A673 (cell line): Measurements from ENCODE around the gene METTL26.

Source experiments
- CTCF ChIP-seq: fragments of 300-800, 200-600 bp; sonication (generic); conservative IDR thresholded peaks from 2 replicates; pipeline ENCODE4 v1.5.1; 2017; ENCODE audit warnings: low read depth, mild to moderate bottlenecking, antibody characterized with exemption, low read length, moderate library complexity, mixed read lengths
- EZH2 ChIP-seq: fragments of 200-600 bp; sonication (generic); IDR thresholded peaks from 2 replicates; pipeline ENCODE4 v1.6.1; 2017; ENCODE audit warnings: borderline replicate concordance, low read depth, mild to moderate bottlenecking, mixed read lengths, antibody characterized with exemption, low read length; ENCODE audit not compliant: poor library complexity, severe bottlenecking

- no peak for TF ChIP-seq CTCF
- TF ChIP-seq EZH2, result no peak
These were observed 1.2 kb upstream of the METTL26 start for GRCh38 chr16:637081-638018.
